ENCODE results near the gene INMT. TPM values are rescaled to one million over a fixed set of nuclear protein-coding genes. Genes with fewer than 3 reads are reported as not detected.
A peak's percentile ranks its signal among the peaks of the same experiment; 100 is the strongest.

Gene INMT
- total and polyA plus RNA-seq, 8 donors: 4.2 to 18.7 (median 9.6) TPM

- Histone ChIP-seq H3K9me3 (no peaks in the 10 kb centered on the region), H3K4me1 (peaks cover 0 to 2% (median 0%) of the 10 kb centered on the region in 3 donors), H3K27me3 (no peaks in the 10 kb centered on the region), H3K36me3 (no peaks in the 10 kb centered on the region), H3K4me3 (peak overlapping the region in 3 of 4 donors; percentile 69 to 92 (median 84)), H3K27ac (peak overlapping the region; percentile 68 to 79 (median 74))
- intact Hi-C loops (cut with DNase I): no loop called here
- DNase-seq: no peak
- 38 to 49% methylated on average over 9 of the region's 9 CpGs for WGBS, 2 donors
- TF ChIP-seq, protein P1, sequence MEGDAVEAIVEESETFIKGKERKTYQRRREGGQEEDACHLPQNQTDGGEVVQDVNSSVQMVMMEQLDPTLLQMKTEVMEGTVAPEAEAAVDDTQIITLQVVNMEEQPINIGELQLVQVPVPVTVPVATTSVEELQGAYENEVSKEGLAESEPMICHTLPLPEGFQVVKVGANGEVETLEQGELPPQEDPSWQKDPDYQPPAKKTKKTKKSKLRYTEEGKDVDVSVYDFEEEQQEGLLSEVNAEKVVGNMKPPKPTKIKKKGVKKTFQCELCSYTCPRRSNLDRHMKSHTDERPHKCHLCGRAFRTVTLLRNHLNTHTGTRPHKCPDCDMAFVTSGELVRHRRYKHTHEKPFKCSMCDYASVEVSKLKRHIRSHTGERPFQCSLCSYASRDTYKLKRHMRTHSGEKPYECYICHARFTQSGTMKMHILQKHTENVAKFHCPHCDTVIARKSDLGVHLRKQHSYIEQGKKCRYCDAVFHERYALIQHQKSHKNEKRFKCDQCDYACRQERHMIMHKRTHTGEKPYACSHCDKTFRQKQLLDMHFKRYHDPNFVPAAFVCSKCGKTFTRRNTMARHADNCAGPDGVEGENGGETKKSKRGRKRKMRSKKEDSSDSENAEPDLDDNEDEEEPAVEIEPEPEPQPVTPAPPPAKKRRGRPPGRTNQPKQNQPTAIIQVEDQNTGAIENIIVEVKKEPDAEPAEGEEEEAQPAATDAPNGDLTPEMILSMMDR (IDR thresholded peaks at IDR 0.05): no peak
- FAIRE-seq: no peak
- peak in 1 of 4 donors; percentile 1 for ATAC-seq
Measured at GRCh38 chr7:30770845-30771173, 18.9 kb downstream of the INMT start.

DNA sequence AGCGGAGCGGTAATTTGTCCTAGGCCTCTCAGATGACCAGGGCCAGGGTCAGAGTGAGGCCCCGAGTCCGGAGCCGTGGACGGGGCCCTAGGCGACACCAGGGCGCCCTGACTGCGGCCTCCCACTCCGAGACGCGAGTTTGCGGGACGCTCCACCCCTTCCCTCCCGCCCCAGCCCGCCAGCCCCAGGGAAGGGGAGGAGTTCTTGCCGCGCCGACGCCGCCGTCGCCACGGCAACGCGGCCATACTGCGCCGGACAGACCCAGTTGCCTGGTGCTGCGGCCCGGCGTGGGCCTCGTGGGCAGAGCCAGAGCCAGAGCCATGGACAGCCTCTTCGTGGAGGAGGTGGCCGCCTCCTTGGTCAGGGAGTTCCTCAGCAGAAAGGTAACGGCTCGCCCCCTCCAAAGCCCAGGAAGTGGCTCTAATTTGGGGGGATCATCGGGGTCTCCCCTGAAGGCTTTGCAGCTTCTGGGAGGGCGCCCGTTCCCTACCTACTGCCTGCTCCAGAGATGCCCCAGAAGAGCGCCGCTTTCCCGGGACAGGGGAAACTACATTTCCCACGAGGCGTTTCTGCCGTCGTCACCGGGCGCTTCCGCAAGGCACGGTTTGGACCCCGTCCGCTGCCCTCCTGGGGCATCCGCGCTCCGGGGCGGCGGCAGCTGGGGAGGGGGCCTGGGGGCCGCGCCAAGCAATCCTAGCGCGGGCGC, 19.4 kb downstream of the INMT start, which contains the start of gene MINDY4:
Gene MINDY4 (plus strand): TSS at position 244 of the 706 bp plus-strand sequence. CDS start 77 bp downstream, at position 321.
- ATAC-seq (peak; percentile 92 to 97 (median 95)), DNase-seq (peak; percentile 79 to 93 (median 85)), FAIRE-seq (no peak)
- peaks cover 0 to 2% (median 0%) of the 10 kb centered on the region in 3 donors for H3K4me1 ChIP-seq
- no peaks in the 10 kb centered on the region for H3K36me3 ChIP-seq
- WGBS, 2 donors: 1 to 2% methylated on average over 60 to 62 of the region's 62 CpGs
- no peaks in the 10 kb centered on the region for H3K27me3 ChIP-seq
- peak within 1 kb of the TSS; percentile 68 to 79 (median 74) for H3K27ac ChIP-seq
- TF ChIP-seq, protein P1 (IDR thresholded peaks at IDR 0.05): no peak
- no peaks in the 10 kb centered on the region for H3K9me3 ChIP-seq
- intact Hi-C loops (cut with DNase I): no loop called here
- peak within 1 kb of the TSS; percentile 69 to 92 (median 85) for H3K4me3 ChIP-seq

- H3K4me1 ChIP-seq: peaks cover 0 to 2% (median 0%) of the 10 kb centered on the region in 3 donors
- peak overlapping the region; percentile 69 to 92 (median 85) for H3K4me3 ChIP-seq
- no peaks in the 10 kb centered on the region for H3K27me3 ChIP-seq
- H3K9me3 ChIP-seq: no peaks in the 10 kb centered on the region
- peak overlapping the region; percentile 68 to 79 (median 74) for H3K27ac ChIP-seq
- H3K36me3 ChIP-seq: no peaks in the 10 kb centered on the region
- DNase-seq (no peak), FAIRE-seq (no peak), ATAC-seq (peak in 3 of 4 donors; percentile 2 to 26 (median 17))
- 1 to 2% methylated on average over 15 of the region's 15 CpGs for WGBS, 2 donors
- intact Hi-C loops (cut with DNase I): no loop called here
- TF ChIP-seq, protein P1 (IDR thresholded peaks at IDR 0.05): no peak
Measured at GRCh38 chr7:30771880-30772425, 20.0 kb downstream of the INMT start.

DNA sequence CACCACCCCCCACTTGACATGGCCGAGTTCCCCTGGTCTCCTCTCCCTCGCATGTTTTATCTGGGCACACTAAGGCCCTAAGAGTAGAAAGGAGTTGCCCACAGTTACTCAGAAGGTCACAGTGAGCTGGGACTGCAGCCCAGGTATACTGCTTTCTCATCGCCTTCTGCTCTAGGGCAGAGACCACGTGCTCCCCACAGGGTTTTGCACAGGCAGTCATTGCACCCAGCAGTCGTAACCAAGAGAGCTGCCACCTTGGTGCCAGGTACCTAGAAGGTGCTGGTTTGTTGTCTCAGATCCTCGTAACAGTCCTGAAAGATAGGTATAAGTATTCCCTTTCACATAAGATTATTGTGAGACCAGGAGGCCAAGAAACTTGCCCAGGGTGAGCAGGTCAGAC, 21.0 kb downstream of the INMT start:
- Histone ChIP-seq H3K36me3 (no peaks in the 10 kb centered on the region), H3K27me3 (no peaks in the 10 kb centered on the region), H3K9me3 (no peaks in the 10 kb centered on the region), H3K27ac (no peak overlapping the region), H3K4me1 (peaks cover 0 to 2% (median 0%) of the 10 kb centered on the region in 3 donors), H3K4me3 (no peak overlapping the region)
- no peak for DNase-seq
- no peak for FAIRE-seq
- TF ChIP-seq, protein P1 (IDR thresholded peaks at IDR 0.05): no peak
- intact Hi-C loops (cut with DNase I): no loop called here
- no peak for ATAC-seq
- 84 to 85% methylated on average over 6 of the region's 6 CpGs for WGBS, 2 donors

DNA sequence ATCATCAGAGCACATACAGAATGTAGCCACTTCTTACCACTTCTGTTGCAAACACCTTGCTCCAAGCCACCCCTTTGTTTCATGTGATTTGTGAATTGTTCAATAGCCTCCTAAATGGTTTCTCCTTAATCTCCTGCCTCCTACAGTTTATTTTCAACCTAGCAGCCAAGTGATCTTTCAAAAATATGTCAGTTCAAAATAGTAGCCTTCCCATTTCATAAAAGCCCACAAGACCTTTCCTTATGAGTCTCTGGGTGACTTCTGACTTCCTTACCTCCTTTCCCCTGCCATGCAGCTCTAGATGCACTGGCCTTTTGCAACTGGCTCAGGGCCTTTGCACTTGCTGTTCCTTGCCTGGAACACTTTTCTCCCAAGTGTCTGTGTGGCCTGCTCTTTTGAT, 24.1 kb downstream of the INMT start:
- no peak overlapping the region for H3K4me3 ChIP-seq
- no peak for FAIRE-seq

More for the DNA sequence above, 24.1 kb downstream of the INMT start:
- ATAC-seq (no peak), DNase-seq (no peak)
- no peaks in the 10 kb centered on the region for H3K9me3 ChIP-seq
- peaks cover 0 to 2% (median 0%) of the 10 kb centered on the region in 3 donors for H3K4me1 ChIP-seq
- no peaks in the 10 kb centered on the region for H3K27me3 ChIP-seq
- intact Hi-C loops (cut with DNase I): no loop called here
- H3K36me3 ChIP-seq: no peaks in the 10 kb centered on the region
- TF ChIP-seq, protein P1 (IDR thresholded peaks at IDR 0.05): no peak
- H3K27ac ChIP-seq: no peak overlapping the region

All from pancreas (tissue), 10 donors.